NCI-H2081 (cell line): ENCODE measurements around the gene GPSM1.
A peak's percentile ranks its signal among the peaks of the same experiment; 100 is the strongest.

Experiments used
- DNase-seq, 2 experiments: peaks; one replicate each; lab custom pipeline; 2025; lab: John Stamatoyannopoulos, UW

Gene GPSM1

GRCh38 chr9:136361047-136361753, 33.9 kb downstream of the GPSM1 start:
- DNase-seq, result no peak

- no peak for DNase-seq
Observed at GRCh38 chr9:136361754-136362449, 34.6 kb downstream of the GPSM1 start.

- DNase-seq, result no peak
Observed at GRCh38 chr9:136362450-136362784, 35.1 kb downstream of the GPSM1 start.

GRCh38 chr9:136363106-136363948, 36.0 kb downstream of the GPSM1 start, which contains the start of gene DNLZ:
TSS of gene DNLZ (minus strand) at chr9:136363744. CDS start at chr9:136363714, 30 bp downstream.
- peak; percentile 86 to 95 for DNase-seq

- no peak for DNase-seq
Observed at GRCh38 chr9:136363949-136364748, 36.8 kb downstream of the GPSM1 start.

- no peak for DNase-seq
Observed at GRCh38 chr9:136364942-136365774, 37.8 kb downstream of the GPSM1 start.

- no peak for DNase-seq
Observed at GRCh38 chr9:136365775-136366222, 38.5 kb downstream of the GPSM1 start.

- DNase-seq, result no peak
Observed at GRCh38 chr9:136366826-136367225, 39.5 kb downstream of the GPSM1 start.

- no peak for DNase-seq
Observed at GRCh38 chr9:136367296-136368145, 40.2 kb downstream of the GPSM1 start.

- DNase-seq, result no peak
Observed at GRCh38 chr9:136368190-136368589, 40.9 kb downstream of the GPSM1 start.

- DNase-seq, result no peak
Observed at GRCh38 chr9:136370037-136370436, 42.7 kb downstream of the GPSM1 start.

- DNase-seq, result no peak
Observed at GRCh38 chr9:136370687-136371532, 43.6 kb downstream of the GPSM1 start.

- DNase-seq, result no peak
Observed at GRCh38 chr9:136371533-136371880, 44.2 kb downstream of the GPSM1 start.

- no peak for DNase-seq
Observed at GRCh38 chr9:136372006-136372405, 44.7 kb downstream of the GPSM1 start.

- no peak for DNase-seq
Observed at GRCh38 chr9:136372561-136373299, 45.4 kb downstream of the GPSM1 start.

- no peak for DNase-seq
Observed at GRCh38 chr9:136373300-136374182, 46.2 kb downstream of the GPSM1 start, which contains the start of gene CARD9. TSS of gene CARD9 (minus strand) at chr9:136373669. CDS start at chr9:136372078, 1,591 bp downstream.

- DNase-seq, result no peak
Observed at GRCh38 chr9:136374183-136374575, 46.8 kb downstream of the GPSM1 start.
